DND-41 (cell line): Measurements from ENCODE around the gene MAGEA2B.

Source experiments
- EZH2 ChIP-seq: IDR thresholded peaks from 3 replicates; pipeline ENCODE4 v1.6.1; 2012; ENCODE audit warnings: borderline replicate concordance, low read depth, mild to moderate bottlenecking, moderate library complexity, low read length, inconsistent platforms; ENCODE audit not compliant: severe bottlenecking
- TF ChIP-seq, protein P1 (sequence below): IDR thresholded peaks from 2 replicates; pipeline ENCODE4 v1.5.1; 2012; ENCODE audit warnings: borderline replicate concordance, low read length, moderate library complexity, mild to moderate bottlenecking; ENCODE audit not compliant: poor library complexity, severe bottlenecking; ENCODE audit errors: extremely low read depth

DNA sequence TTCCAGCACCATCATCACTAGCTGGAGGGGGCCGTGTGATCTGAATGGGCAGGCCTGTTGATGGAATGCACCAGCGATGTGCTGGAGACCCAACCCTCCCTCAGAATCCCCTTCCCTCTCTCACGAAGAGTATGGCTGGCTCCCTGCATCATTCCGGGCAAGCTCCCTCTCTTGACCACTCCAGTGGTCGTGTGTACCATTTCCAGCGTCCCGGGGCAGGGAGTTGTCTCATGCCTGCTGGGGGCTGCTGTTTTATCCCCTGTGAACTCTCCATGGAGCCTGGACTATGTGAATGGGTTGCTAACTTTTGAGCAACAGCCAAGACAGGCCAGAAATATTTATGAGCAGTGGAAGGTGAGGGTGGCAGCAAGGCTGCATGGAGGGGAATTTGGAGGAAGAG is 11.0 kb downstream of the MAGEA2B start:
- TF ChIP-seq, protein P1, sequence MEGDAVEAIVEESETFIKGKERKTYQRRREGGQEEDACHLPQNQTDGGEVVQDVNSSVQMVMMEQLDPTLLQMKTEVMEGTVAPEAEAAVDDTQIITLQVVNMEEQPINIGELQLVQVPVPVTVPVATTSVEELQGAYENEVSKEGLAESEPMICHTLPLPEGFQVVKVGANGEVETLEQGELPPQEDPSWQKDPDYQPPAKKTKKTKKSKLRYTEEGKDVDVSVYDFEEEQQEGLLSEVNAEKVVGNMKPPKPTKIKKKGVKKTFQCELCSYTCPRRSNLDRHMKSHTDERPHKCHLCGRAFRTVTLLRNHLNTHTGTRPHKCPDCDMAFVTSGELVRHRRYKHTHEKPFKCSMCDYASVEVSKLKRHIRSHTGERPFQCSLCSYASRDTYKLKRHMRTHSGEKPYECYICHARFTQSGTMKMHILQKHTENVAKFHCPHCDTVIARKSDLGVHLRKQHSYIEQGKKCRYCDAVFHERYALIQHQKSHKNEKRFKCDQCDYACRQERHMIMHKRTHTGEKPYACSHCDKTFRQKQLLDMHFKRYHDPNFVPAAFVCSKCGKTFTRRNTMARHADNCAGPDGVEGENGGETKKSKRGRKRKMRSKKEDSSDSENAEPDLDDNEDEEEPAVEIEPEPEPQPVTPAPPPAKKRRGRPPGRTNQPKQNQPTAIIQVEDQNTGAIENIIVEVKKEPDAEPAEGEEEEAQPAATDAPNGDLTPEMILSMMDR = no peak
- no peak for TF ChIP-seq EZH2
